Fibroblast of skin of back (primary cell): ENCODE measurements around the gene USP27X. TPM values are rescaled to one million over a fixed set of nuclear protein-coding genes. Genes with fewer than 3 reads are reported as not detected.

Experiments used
- DNase-seq: peaks from one replicate; pipeline ENCODE4 v3.0.0-alpha.2; 2013
- polyA plus RNA-seq, 2 experiments: library from polyadenylated mRNA; unstranded; fragments of 120-200 nt; gene quantifications; one replicate each; pipeline ENCODE4 v1.2.1, GENCODE V29; 2013; ENCODE audit not compliant: insufficient read length in 2 of 2

USP27X gene
- polyA plus RNA-seq (2013, experiment 1 of 2; ENCODE audit: insufficient read length), result 2.7 TPM
- 3.0 TPM for polyA plus RNA-seq (2013, experiment 2 of 2; ENCODE audit: insufficient read length)

- peak; percentile 84 for DNase-seq
Measured at GRCh38 chrX:49878834-49879655, at the start of gene USP27X. USP27X (plus strand) TSS chrX:49879484; CDS start chrX:49880308, 824 bp downstream.

- DNase-seq, result peak; percentile 11
Measured at GRCh38 chrX:49838374-49838773, 40.9 kb upstream of the USP27X start.

DNA sequence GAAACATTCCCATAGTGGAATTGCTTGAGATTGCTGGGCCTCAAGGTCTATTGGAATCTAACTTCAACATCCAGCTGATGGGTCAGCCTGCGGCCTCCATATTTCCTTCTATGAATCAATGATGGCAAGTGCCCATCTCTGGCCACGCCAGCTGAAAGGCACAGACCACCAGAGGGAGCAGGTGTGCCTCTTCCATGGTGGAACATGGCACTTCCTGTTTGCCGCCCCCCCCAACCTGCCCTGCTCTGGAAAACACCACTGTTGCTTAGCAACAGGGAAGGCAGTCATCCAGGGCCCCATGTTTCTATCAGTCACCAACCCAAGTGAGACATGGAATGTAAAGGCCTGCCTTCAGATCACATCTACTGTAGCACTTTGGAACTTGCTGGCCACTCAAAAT lies 38.6 kb upstream of the USP27X start:
- peak; percentile 42 for DNase-seq

DNA sequence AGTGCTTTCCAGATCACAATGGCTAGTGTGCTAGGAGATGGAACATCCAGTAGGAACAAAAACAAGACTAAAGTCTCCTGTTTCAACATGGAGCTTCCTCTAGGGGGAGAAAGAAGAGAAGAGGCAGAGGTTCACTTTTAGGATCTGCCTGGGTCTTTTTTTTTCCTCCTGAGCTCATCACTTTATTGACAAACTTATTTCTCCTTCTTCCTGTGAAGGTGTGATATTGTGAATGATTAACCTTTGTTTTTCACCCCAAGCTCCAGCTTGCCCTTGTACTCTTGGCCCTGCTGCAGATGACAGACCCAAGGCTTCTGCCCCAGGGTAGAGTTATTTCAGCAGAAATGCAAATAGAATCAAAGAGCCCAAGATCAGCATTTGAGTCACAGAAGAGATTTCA lies 36.7 kb upstream of the USP27X start:
- DNase-seq, result no peak

GRCh38 chrX:49844611-49845010 lies 34.7 kb upstream of the USP27X start:
- no peak for DNase-seq

- no peak for DNase-seq
Measured at GRCh38 chrX:49845701-49846403, 33.4 kb upstream of the USP27X start.

DNA sequence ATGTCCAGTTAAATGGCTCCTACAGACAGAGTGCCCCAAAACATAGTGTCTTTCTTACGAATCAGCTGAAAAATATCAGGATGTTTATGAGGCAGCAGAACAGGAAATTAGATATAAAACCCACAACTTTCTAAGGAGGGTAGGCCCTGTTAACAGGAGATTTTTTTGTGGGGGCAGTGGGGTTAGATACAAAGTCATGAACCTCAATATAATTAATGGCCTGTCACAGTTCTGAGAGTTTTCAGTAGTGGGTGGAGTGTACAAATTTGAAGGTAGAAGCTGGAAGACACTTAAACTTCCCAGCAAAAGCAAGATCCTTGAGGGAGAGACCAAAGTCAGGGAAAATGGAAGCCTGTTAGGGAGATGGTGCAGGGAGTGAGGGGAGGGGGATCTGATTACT lies 32.8 kb upstream of the USP27X start:
- no peak for DNase-seq

GRCh38 chrX:49848275-49848674 lies 31.0 kb upstream of the USP27X start:
- no peak for DNase-seq

DNA sequence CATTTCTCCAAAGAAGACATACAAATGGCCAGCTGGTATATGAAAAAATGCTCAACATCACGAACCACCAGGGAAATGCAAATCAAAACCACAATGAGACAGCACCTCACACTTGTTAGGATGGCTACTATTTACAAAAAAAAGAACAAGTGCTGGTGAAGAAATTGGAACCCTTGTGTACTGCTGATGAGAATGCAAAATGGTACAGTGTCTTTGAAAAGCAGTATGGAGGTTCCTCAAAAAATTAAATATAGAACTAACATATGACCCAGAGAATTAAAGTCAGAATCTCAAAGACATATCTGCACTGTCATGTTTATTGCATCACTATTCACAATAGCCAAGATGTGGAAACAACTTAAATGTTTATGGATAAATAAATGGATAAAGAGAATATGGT lies 29.3 kb upstream of the USP27X start:
- DNase-seq, result no peak

DNA sequence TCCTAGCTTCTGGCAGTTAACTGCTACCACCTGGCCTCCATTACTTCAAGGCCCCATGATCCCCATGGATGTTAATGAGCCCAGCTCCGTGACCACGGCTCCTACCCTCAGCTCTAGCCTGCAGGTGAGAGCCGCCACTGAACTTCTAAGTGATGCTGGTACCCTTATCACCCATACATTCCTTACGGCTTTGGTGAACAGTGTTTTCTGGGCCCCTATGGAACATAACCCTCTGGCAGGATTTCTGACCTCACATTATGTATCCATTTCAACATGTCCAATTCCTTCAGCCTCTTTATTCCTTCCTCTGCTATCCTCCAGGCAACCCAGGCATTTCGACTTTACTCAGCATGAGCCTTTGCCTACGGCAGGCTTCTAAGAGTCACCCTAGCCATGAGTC lies 25.6 kb upstream of the USP27X start:
- no peak for DNase-seq

- no peak for DNase-seq
Measured at GRCh38 chrX:49856819-49857218, 22.5 kb upstream of the USP27X start.

- no peak for DNase-seq
Measured at GRCh38 chrX:49858341-49858740, 20.9 kb upstream of the USP27X start.

- no peak for DNase-seq
Measured at GRCh38 chrX:49859491-49859890, 19.8 kb upstream of the USP27X start.

GRCh38 chrX:49860867-49861535 lies 18.3 kb upstream of the USP27X start:
- no peak for DNase-seq

DNA sequence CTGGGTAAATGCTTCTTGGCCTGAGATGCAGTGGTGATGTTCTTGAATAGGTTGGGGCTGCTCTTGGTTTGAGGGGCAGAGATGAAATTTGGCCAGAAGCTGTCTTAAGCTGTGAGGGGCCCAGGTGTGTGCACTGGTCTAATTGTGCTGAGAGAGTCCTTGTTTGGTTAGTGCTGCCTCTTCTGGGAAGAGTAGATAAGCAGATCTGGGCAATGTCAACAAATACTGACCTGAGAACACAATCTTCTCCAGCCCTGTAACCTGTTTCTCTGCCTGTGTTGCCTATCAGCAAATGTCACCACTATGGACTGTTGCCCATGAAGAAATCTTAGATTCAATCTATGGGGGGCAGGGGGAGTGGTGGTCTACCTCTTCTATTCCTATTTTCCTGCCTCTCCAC lies 17.2 kb upstream of the USP27X start:
- DNase-seq, result no peak

DNA sequence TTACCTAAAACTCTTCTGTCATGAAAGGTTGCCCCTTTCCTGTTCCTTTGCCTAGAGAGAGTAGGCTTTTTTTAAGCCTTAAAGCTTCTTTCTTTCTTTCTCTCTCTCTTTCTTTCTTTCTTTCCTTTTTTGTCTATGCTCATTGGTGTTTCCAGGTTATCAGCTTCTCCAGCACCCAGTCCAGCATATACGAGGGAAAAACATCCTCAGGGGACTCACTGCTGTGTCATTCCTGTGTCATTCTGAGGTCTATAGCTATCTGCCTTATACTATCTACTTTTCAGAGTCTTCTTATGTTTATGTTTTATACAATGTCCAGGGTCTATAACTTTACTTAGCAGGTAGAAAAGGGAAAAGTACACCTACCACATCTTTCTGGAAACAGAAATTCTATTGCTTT lies 10.5 kb upstream of the USP27X start:
- DNase-seq, result no peak

DNA sequence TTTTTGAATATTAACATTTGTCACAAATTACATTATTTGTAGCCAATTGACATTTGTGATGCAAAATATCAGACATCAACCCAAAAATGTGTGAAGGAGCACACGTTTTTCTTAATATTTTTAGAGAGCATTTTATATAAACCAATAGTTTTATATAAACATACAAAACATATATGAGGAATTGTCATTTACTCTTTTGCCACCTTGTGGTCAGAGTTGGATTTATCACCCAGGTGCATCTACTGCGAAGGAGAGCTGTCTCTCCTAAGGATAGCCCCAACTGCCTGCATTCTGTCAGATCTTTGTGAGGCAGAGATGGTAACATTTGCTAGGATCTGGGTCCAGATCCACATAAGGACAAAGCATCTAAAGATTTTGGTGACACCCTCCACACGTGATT lies 2.5 kb upstream of the USP27X start:
- DNase-seq, result peak; percentile 25

DNA sequence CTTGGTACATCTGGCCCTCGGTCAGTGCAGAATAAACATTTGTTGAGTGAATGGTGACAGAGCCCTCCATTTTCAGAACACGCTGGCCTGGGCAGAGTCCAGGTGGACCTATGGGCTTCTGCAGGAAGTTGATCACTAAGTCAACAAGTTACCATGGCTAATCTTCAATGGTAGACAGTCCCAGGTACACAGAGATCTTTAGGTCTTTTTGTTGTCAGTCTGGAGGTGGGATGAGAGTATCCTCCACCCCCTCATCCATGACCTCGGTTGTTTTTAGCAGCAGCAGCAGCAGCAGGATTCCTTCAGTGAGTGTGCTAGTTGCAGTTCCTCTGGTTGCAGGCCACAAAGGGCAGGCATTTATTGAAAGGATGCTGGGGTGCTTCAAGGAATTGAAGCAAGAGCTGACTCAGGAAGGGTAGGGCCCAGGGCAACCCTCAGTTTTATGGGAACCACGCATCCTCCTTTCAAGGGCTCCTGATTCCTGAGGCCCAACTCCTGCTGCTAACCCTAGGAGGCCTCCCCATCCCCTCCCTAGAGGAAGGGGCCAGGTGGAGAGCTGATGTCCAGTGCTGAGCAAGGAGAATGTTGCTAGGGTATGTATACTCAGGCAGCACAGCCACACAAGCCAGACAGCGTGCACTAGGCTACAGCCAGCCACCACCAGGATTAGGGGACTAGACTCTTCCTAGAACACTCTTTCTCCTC lies 1.7 kb upstream of the USP27X start:
- DNase-seq, result no peak

DNA sequence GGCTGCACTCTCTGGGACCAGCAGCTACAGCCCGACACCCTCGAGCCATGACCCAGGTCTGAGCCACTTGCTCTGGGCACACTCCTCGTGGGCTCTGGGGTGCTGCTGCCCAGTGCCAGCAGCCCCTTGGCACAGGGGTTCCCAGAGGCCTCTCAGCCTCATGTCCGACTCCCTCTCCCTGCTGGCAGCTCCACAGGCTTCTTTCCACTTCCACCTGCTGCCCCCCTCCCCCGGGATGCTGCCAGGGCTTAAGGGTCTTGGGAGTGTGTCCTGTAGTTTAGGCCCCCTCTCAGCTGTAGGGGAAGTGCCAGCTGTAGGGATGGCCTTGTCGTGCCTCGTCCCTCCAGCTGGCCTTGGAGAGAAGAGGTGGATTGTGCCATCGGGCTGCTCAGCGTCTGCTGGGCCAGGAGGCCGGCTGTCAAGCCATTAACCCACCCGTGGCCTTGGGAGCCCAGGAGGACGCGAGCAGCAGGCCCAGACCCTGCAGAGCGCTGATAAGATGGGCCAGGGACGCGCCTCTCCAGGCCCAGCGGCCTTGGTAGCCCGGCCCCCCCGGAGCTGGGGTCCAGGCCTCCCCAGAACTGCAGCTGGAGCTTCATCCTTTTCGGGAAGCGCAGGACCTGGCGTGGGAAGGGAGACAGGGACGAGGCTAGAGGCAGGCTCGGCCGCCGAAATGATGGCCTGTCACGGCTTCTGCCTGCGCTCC lies 1.0 kb upstream of the USP27X start:
- no peak for DNase-seq

- DNase-seq, result peak; percentile 5
Measured at GRCh38 chrX:49879656-49880277, 483 bp downstream of the USP27X start.

GRCh38 chrX:49880668-49881067 lies 1.4 kb downstream of the USP27X start:
- no peak for DNase-seq
